Skeletal muscle satellite cell (primary cell): Measurements from ENCODE around the gene LTBR.
A peak's percentile ranks its signal among the peaks of the same experiment; 100 is the strongest.
"Not testable (repeated sequence)": the region's sequence is repeated elsewhere in the genome, so short reads cannot be mapped to it uniquely, and the experiment has no call there.

Experiments
- H3K27me3 ChIP-seq: 2 replicates; pipeline ENCODE4 v1.7.0; 2013; ENCODE audit warnings: low read length; ENCODE audit not compliant: control insufficient read depth, insufficient read depth
- H3K36me3 ChIP-seq: 2 replicates; pipeline ENCODE4 v1.7.0; 2013; ENCODE audit warnings: mild to moderate bottlenecking, control low read depth, low read length; ENCODE audit not compliant: insufficient read depth
- H3K4me1 ChIP-seq: 2 replicates; pipeline ENCODE4 v1.7.0; 2013; ENCODE audit warnings: low read length; ENCODE audit not compliant: control insufficient read depth, insufficient read depth
- H3K4me2 ChIP-seq: 2 replicates; pipeline ENCODE4 v1.7.0; 2013; ENCODE audit warnings: mild to moderate bottlenecking, low read length
- H3K4me3 ChIP-seq: 2 replicates; pipeline ENCODE4 v1.7.0; 2013; ENCODE audit warnings: low read length
- H3K9ac ChIP-seq: 2 replicates; pipeline ENCODE4 v1.7.0; 2013; ENCODE audit warnings: mild to moderate bottlenecking, low read depth, low read length, moderate library complexity
- H3K9me3 ChIP-seq: replicated peaks from 2 replicates; pipeline ENCODE4 v1.7.0; 2013; ENCODE audit warnings: mild to moderate bottlenecking, control low read depth, low read length

LTBR gene

GRCh38 chr12:6425590-6426531 lies 41.9 kb downstream of the LTBR start:
- Histone ChIP-seq H3K36me3 (no peaks in the 10 kb centered on the region), H3K27me3 (no peaks in the 10 kb centered on the region), H3K4me1 (peaks cover 11% of the 10 kb centered on the region), H3K9me3 (no peaks in the 10 kb centered on the region), H3K9ac (no peak overlapping the region), H3K4me2 (no peak overlapping the region), H3K4me3 (no peak overlapping the region)

GRCh38 chr12:6426882-6427671 lies 43.1 kb downstream of the LTBR start:
- Histone ChIP-seq H3K4me1 (peaks cover 20% of the 10 kb centered on the region), H3K4me3 (no peak overlapping the region), H3K4me2 (no peak overlapping the region)

GRCh38 chr12:6427796-6428195 lies 43.8 kb downstream of the LTBR start:
- H3K9ac ChIP-seq, H3K27me3 ChIP-seq, H3K4me3 ChIP-seq, H3K36me3 ChIP-seq, H3K4me2 ChIP-seq, H3K9me3 ChIP-seq: not testable (repeated sequence)
- H3K4me1 ChIP-seq, result peaks cover 20% of the 10 kb centered on the region

More at GRCh38 chr12:6426882-6427671, 43.1 kb downstream of the LTBR start:
- Histone ChIP-seq H3K9ac (no peak overlapping the region), H3K9me3 (no peaks in the 10 kb centered on the region), H3K36me3 (no peaks in the 10 kb centered on the region), H3K27me3 (no peaks in the 10 kb centered on the region)

- Histone ChIP-seq H3K9ac (no peak overlapping the region), H3K4me1 (peaks cover 20% of the 10 kb centered on the region)
Observed at GRCh38 chr12:6428326-6428725, 44.4 kb downstream of the LTBR start.

GRCh38 chr12:6430124-6430989 lies 46.4 kb downstream of the LTBR start:
- peak overlapping the region; percentile 57 for H3K4me3 ChIP-seq
- peak overlapping the region; percentile 80 for H3K4me2 ChIP-seq
- H3K9me3 ChIP-seq, result no peaks in the 10 kb centered on the region
- H3K9ac ChIP-seq, result peak overlapping the region; percentile 83
- peaks cover 20% of the 10 kb centered on the region for H3K4me1 ChIP-seq
- no peaks in the 10 kb centered on the region for H3K27me3 ChIP-seq
- H3K36me3 ChIP-seq, result no peaks in the 10 kb centered on the region

More at GRCh38 chr12:6428326-6428725, 44.4 kb downstream of the LTBR start:
- Histone ChIP-seq H3K27me3 (no peaks in the 10 kb centered on the region), H3K4me3 (no peak overlapping the region), H3K4me2 (no peak overlapping the region), H3K36me3 (no peaks in the 10 kb centered on the region), H3K9me3 (no peaks in the 10 kb centered on the region)

- no peak overlapping the region for H3K9ac ChIP-seq
- no peak overlapping the region for H3K4me3 ChIP-seq
- H3K4me1 ChIP-seq, result peaks cover 20% of the 10 kb centered on the region
- no peaks in the 10 kb centered on the region for H3K9me3 ChIP-seq
- no peaks in the 10 kb centered on the region for H3K36me3 ChIP-seq
- H3K4me2 ChIP-seq, result no peak overlapping the region
- no peaks in the 10 kb centered on the region for H3K27me3 ChIP-seq
Observed at GRCh38 chr12:6432991-6433390, 49.0 kb downstream of the LTBR start.

- Histone ChIP-seq H3K4me1 (peaks cover 20% of the 10 kb centered on the region), H3K4me2 (no peak overlapping the region), H3K9me3 (no peaks in the 10 kb centered on the region), H3K27me3 (no peaks in the 10 kb centered on the region), H3K36me3 (no peaks in the 10 kb centered on the region), H3K4me3 (no peak overlapping the region), H3K9ac (no peak overlapping the region)
Observed at GRCh38 chr12:6434205-6435140, 50.5 kb downstream of the LTBR start.

GRCh38 chr12:6435961-6436715 lies 52.2 kb downstream of the LTBR start:
- no peaks in the 10 kb centered on the region for H3K27me3 ChIP-seq
- H3K9me3 ChIP-seq, result no peaks in the 10 kb centered on the region
- no peak overlapping the region for H3K4me2 ChIP-seq
- no peaks in the 10 kb centered on the region for H3K36me3 ChIP-seq
- no peak overlapping the region for H3K4me3 ChIP-seq
- peaks cover 6% of the 10 kb centered on the region for H3K4me1 ChIP-seq
- no peak overlapping the region for H3K9ac ChIP-seq

GRCh38 chr12:6437586-6437985 lies 53.6 kb downstream of the LTBR start:
- Histone ChIP-seq H3K9me3 (no peaks in the 10 kb centered on the region), H3K4me3 (no peak overlapping the region), H3K4me1 (no peaks in the 10 kb centered on the region), H3K4me2 (no peak overlapping the region), H3K9ac (no peak overlapping the region), H3K27me3 (no peaks in the 10 kb centered on the region), H3K36me3 (no peaks in the 10 kb centered on the region)

- Histone ChIP-seq H3K4me2 (no peak overlapping the region), H3K4me3 (no peak overlapping the region), H3K9ac (no peak overlapping the region), H3K27me3 (no peaks in the 10 kb centered on the region), H3K36me3 (no peaks in the 10 kb centered on the region), H3K4me1 (no peaks in the 10 kb centered on the region), H3K9me3 (no peaks in the 10 kb centered on the region)
Observed at GRCh38 chr12:6438345-6438744, 54.4 kb downstream of the LTBR start.
